Lung (tissue), 12 donors: Measurements from ENCODE around the gene SPINK8. TPM values are rescaled to one million over a fixed set of nuclear protein-coding genes. Genes with fewer than 3 reads are reported as not detected.
"Not testable (repeated sequence)": the region's sequence is repeated elsewhere in the genome, so short reads cannot be mapped to it uniquely, and the experiment has no call there.

ENCODE experiments used
- ATAC-seq: fragments of 200-7000 bp; cut with Tn5 transposase; one replicate; pipeline ENCODE4 v1.9.1; 2020; ENCODE audit warnings: moderate number of reproducible peaks; ENCODE audit not compliant: insufficient read depth, low FRiP score
- DNase-seq, 3 donors: peaks; one replicate each; pipeline ENCODE4 v3.0.0-alpha.2; 2013 to 2017
- H3K27ac ChIP-seq, 2 donors: one replicate each; pipeline ENCODE4 v1.5.1; 2013; ENCODE audit warnings: mild to moderate bottlenecking in 2 of 2, moderate library complexity in 2 of 2, control low read depth in 1 of 2, inconsistent platforms in 1 of 2, low read depth in 1 of 2, low read length in 1 of 2
- H3K27me3 ChIP-seq, 3 donors: one replicate each; pipeline ENCODE4 v1.5.1; 2013; ENCODE audit warnings: low read length in 2 of 3; ENCODE audit not compliant: control insufficient read depth in 3 of 3, insufficient read depth in 3 of 3
- H3K36me3 ChIP-seq, 4 donors: one replicate each; pipeline ENCODE4 v1.5.1; 2013; ENCODE audit warnings: low read length in 4 of 4, mild to moderate bottlenecking in 1 of 4, moderate library complexity in 1 of 4; ENCODE audit not compliant: control insufficient read depth in 4 of 4, insufficient read depth in 4 of 4
- H3K4me1 ChIP-seq, 5 donors: one replicate each; pipeline ENCODE4 v1.5.1; 2013; ENCODE audit warnings: low read length in 5 of 5, mild to moderate bottlenecking in 2 of 5, moderate library complexity in 1 of 5; ENCODE audit not compliant: control insufficient read depth in 5 of 5, insufficient read depth in 5 of 5
- H3K4me3 ChIP-seq: one replicate; pipeline ENCODE4 v1.5.1; 2013; ENCODE audit warnings: mild to moderate bottlenecking, control low read depth, moderate library complexity
- H3K9ac ChIP-seq, 2 donors: one replicate each; pipeline ENCODE4 v1.5.1; 2013; ENCODE audit warnings: low read length in 2 of 2, control low read depth in 1 of 2; ENCODE audit not compliant: insufficient read depth in 1 of 2
- H3K9me3 ChIP-seq, 4 donors: one replicate each; pipeline ENCODE4 v1.5.1; 2013; ENCODE audit warnings: low read length in 3 of 4, mild to moderate bottlenecking in 1 of 4, moderate library complexity in 1 of 4; ENCODE audit not compliant: control insufficient read depth in 4 of 4, insufficient read depth in 3 of 4
- WGBS, 2 donors: extraction: QIAGEN DNeasy Blood & Tissue Kit; methylation state at CpG; one replicate each; pipeline ENCODE4 v1.1.7; 2013; 5-methylcytosine and 5-hydroxymethylcytosine counted together
- polyA plus RNA-seq, 2 donors: library from polyadenylated mRNA; stranded (reverse); fragments of 200-250 nt; gene quantifications; one replicate each; pipeline ENCODE4 v1.2.1, GENCODE V29; 2013
- total RNA-seq, 2 donors: library from RNA; depleted of rRNA in 1 of 2; stranded (reverse); fragments of >200 nt in 1 of 2; gene quantifications; one replicate each; pipeline ENCODE4 v1.2.1, GENCODE V29; 2014 to 2021
- TF ChIP-seq, protein P1 (sequence below): IDR thresholded peaks from 2 replicates; pipeline ENCODE4 v1.5.1; 2012; ENCODE audit warnings: mild to moderate bottlenecking; ENCODE audit errors: control extremely low read depth, extremely low read depth
- donor health status: control.
- donor health status: control.
- donor health status: Bipolar disorder and iron deficiency.
- donor health status: healthy.
- donor health status: DM: yes; HTN: yes; CAD: no.

Gene SPINK8
- total and polyA plus RNA-seq, 4 donors, result not detected

DNA sequence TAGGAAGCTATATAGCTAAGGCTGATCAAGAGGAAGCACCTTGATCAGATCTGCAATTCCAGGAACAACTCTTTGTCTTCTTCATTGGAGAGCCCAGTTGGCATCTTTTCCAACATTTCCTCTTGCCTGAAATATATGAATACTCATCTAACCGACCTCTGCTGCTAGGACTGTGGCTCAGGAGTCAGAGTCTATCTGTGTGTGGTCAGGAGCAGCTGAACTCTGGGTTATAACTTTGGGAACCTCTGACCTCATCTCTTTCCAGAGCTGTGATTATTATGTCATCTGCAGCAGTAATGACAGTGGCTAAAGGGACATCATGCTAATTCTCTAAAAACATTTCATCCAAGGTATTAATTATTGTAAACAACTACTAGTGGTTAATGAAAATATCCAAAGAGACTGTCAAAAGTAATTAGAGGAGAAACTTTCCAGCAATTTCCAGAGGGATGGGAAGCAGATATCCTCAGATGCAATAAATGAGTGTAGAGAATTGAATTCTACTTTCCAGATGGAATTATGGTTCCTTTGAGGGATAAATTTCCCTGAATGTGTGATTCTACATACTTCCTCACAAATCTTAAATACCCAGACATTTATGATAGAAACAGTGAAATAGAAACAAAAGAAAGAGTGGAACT is 11.5 kb upstream of the SPINK8 start:
- TF ChIP-seq, protein P1, sequence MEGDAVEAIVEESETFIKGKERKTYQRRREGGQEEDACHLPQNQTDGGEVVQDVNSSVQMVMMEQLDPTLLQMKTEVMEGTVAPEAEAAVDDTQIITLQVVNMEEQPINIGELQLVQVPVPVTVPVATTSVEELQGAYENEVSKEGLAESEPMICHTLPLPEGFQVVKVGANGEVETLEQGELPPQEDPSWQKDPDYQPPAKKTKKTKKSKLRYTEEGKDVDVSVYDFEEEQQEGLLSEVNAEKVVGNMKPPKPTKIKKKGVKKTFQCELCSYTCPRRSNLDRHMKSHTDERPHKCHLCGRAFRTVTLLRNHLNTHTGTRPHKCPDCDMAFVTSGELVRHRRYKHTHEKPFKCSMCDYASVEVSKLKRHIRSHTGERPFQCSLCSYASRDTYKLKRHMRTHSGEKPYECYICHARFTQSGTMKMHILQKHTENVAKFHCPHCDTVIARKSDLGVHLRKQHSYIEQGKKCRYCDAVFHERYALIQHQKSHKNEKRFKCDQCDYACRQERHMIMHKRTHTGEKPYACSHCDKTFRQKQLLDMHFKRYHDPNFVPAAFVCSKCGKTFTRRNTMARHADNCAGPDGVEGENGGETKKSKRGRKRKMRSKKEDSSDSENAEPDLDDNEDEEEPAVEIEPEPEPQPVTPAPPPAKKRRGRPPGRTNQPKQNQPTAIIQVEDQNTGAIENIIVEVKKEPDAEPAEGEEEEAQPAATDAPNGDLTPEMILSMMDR, result no peak
- no peak overlapping the region for H3K9ac ChIP-seq
- H3K27ac ChIP-seq, result no peak overlapping the region
- H3K36me3 ChIP-seq, result no peaks in the 10 kb centered on the region
- no peaks in the 10 kb centered on the region for H3K27me3 ChIP-seq
- DNase-seq (no peak), ATAC-seq (no peak)
- H3K9me3 ChIP-seq, result no peaks in the 10 kb centered on the region
- H3K4me1 ChIP-seq, result no peaks in the 10 kb centered on the region
- no peak overlapping the region for H3K4me3 ChIP-seq
- WGBS, 2 donors, result 23 to 29% methylated on average over 1 of the region's 1 CpG

DNA sequence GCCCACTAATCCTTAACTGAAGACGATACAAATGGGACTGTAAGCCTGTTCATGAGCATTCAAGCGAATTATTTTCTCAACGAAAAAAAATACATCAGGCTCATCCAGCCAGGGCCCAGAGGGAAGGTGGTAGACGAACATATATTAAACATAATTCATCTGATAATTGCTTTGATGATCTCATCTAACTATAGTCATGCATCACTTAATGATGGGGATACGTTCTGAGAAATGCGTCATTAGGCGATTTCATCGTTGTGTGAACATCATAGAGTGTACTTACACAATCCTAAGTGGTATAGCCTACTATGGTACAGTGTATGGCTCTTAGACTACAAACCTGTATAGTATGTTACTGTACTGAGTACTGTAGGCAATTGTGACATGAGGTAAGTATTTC is 10.0 kb upstream of the SPINK8 start:
- Histone ChIP-seq H3K27ac (no peak overlapping the region), H3K4me3 (no peak overlapping the region), H3K27me3 (no peaks in the 10 kb centered on the region), H3K9ac (no peak overlapping the region), H3K36me3 (no peaks in the 10 kb centered on the region), H3K9me3 (no peaks in the 10 kb centered on the region), H3K4me1 (no peaks in the 10 kb centered on the region)
- ATAC-seq (no peak), DNase-seq (no peak)
- 90% methylated on average over 8 of the region's 8 CpGs for WGBS, 2 donors
- TF ChIP-seq, protein P1, result no peak

- ATAC-seq, result no peak
- DNase-seq, result peak in 1 of 3 donors; percentile 8
- no peaks in the 10 kb centered on the region for H3K27me3 ChIP-seq
- no peaks in the 10 kb centered on the region for H3K4me1 ChIP-seq
- H3K27ac ChIP-seq, result no peak overlapping the region
- H3K9ac ChIP-seq, result no peak overlapping the region
- TF ChIP-seq, protein P1, result no peak
- H3K4me3 ChIP-seq, result no peak overlapping the region
- 13 to 25% methylated on average over 4 of the region's 4 CpGs for WGBS, 2 donors
- H3K36me3 ChIP-seq, result no peaks in the 10 kb centered on the region
- no peaks in the 10 kb centered on the region for H3K9me3 ChIP-seq
Observed at GRCh38 chr3:48338635-48339034, 5.2 kb upstream of the SPINK8 start.

DNA sequence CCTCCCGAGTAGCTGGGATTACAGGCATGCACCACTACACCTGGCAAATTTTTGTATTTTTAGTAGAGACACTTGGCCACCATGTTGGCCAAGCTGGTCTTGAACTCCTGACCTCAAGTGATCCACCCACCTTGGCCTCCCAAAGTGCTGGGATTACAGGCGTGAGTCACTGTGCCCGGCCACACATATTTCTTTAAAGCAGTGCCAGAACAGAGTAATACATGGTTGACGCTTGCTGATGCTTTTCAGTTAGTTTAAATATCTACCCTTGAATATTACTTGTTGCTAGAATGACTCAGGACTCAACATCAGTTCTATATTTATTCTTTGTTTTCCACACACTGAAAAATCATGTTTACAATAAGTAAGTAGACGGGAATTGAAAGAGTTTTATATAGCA is 4.1 kb upstream of the SPINK8 start:
- not testable (repeated sequence) for H3K9me3 ChIP-seq, DNase-seq, H3K36me3 ChIP-seq, H3K27me3 ChIP-seq, H3K9ac ChIP-seq, H3K4me1 ChIP-seq, ATAC-seq, H3K27ac ChIP-seq, H3K4me3 ChIP-seq
- 75 to 85% methylated on average over 5 of the region's 5 CpGs for WGBS, 2 donors

GRCh38 chr3:48335286-48335685 is 1.8 kb upstream of the SPINK8 start:
- ATAC-seq, H3K27me3 ChIP-seq, H3K9ac ChIP-seq, H3K9me3 ChIP-seq, H3K4me3 ChIP-seq, H3K4me1 ChIP-seq, H3K36me3 ChIP-seq, DNase-seq, H3K27ac ChIP-seq: not testable (repeated sequence)
- WGBS, 2 donors, result 32 to 56% methylated on average over 9 of the region's 9 CpGs
